Cardiac fibroblast (primary cell): ENCODE results near the gene PUS1.

Source experiments
- DNase-seq, 2 donors: peaks; one replicate each; pipeline versions ENCODE4 v3.0.0 to v3.0.0-alpha.2; 2010; ENCODE audit warnings: low read depth in 2 of 2
- H3K4me3 ChIP-seq, 2 donors: replicated peaks in 1 of 2; 1 replicate in 1 of 2; 2 replicates in 1 of 2; pipeline ENCODE4 v1.5.1; 2011; ENCODE audit warnings: low read depth in 2 of 2, low read length in 2 of 2, mild to moderate bottlenecking in 2 of 2, moderate library complexity in 1 of 2
- CTCF ChIP-seq: IDR thresholded peaks from one replicate; pipeline ENCODE4 v1.5.1; 2011; ENCODE audit warnings: low read depth, mild to moderate bottlenecking, low read length, inconsistent platforms

The PUS1 gene

GRCh38 chr12:131933387-131933786 is 4.3 kb downstream of the PUS1 start:
- H3K4me3 ChIP-seq: no peak overlapping the region
- no peak for DNase-seq
- TF ChIP-seq CTCF: no peak

- no peak for TF ChIP-seq CTCF
These were observed 5.5 kb downstream of the PUS1 start for GRCh38 chr12:131934535-131934934.

GRCh38 chr12:131938082-131938481 is 9.0 kb downstream of the PUS1 start:
- no peak for TF ChIP-seq CTCF
- H3K4me3 ChIP-seq: no peak overlapping the region
- no peak for DNase-seq

More at GRCh38 chr12:131934535-131934934, 5.5 kb downstream of the PUS1 start:
- DNase-seq: no peak
- H3K4me3 ChIP-seq: no peak overlapping the region

- TF ChIP-seq CTCF: no peak
- no peak for DNase-seq
- H3K4me3 ChIP-seq: no peak overlapping the region
These were observed 9.9 kb downstream of the PUS1 start for GRCh38 chr12:131939007-131939406.

- no peak overlapping the region for H3K4me3 ChIP-seq
- DNase-seq: no peak
- TF ChIP-seq CTCF: no peak
These were observed 11.1 kb downstream of the PUS1 start for GRCh38 chr12:131940141-131940547.

GRCh38 chr12:131941116-131941986 is 12.3 kb downstream of the PUS1 start:
- TF ChIP-seq CTCF: no peak
- H3K4me3 ChIP-seq: no peak overlapping the region

GRCh38 chr12:131941987-131942341 is 12.9 kb downstream of the PUS1 start:
- no peak for TF ChIP-seq CTCF
- no peak overlapping the region for H3K4me3 ChIP-seq
- DNase-seq: no peak

More at GRCh38 chr12:131941116-131941986, 12.3 kb downstream of the PUS1 start:
- no peak for DNase-seq
